Stimulated activated CD8-positive, alpha-beta memory T cell treated with anti-CD3 and anti-CD28 coated beads, Interleukin-12 subunit alpha, Interleukin-12 subunit beta, amount 100 ng/mL, for 24 hours (primary cell): ENCODE data around the gene LGALS3.

Experiments
- DNase-seq: peaks from one replicate; pipeline ENCODE4 v3.0.0-alpha.2; 2020; ENCODE audit errors: extremely low read depth

Gene LGALS3

DNA sequence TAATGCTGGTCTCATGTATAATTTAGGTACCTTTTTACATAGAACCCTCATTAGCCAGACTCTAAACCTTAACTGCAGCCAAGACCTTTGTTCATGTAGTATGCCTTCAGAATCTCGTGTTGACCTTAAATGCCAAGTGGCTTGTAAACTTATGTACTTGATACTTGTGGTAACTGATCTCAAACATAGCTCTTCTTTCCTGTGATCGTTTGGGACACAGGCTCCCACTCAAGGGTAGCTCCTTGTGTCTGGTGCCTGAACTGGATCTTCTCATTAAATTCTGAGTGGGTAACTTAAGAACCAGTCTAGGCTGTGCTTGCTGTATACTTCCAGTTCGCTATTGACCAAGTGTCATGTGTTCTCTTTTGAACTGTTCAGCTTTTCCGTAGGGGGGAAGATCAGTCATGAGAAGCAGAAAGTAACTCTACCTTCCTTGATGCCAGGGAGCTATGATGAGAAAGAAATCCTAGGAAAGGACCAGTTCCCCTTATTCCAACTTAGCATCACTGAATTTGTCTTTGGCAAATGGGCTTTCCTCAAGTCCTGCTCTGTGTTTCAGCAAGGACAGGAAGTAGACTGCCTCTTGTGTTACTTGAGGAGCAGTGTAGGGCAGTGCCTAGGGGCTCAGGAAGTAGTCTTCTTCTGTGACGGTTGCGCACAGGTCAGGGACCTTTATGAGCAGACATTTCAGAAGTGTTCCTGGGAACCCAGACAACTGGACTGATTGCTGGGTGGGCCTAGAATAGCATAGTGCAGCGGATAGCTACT is 2.5 kb downstream of the LGALS3 start:
- no peak for DNase-seq

DNA sequence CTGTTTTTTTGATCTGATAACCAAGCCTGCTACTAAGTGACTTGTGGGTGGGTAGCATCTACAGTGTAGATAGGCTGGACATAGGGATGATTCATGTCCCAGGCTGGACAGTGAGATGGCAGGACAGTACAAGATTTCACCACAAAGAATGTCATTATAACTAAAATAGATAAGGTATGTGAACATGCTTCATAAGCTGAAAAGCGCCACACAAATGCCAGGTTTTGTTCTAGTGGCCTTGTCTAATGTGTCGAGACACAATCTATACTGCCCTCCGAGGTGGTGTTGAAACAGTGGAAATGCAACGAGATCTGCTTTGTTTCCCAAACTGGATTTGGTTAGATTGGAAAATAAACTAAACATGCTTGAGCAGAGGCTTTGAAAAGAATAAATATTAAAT is 4.4 kb downstream of the LGALS3 start:
- no peak for DNase-seq

DNA sequence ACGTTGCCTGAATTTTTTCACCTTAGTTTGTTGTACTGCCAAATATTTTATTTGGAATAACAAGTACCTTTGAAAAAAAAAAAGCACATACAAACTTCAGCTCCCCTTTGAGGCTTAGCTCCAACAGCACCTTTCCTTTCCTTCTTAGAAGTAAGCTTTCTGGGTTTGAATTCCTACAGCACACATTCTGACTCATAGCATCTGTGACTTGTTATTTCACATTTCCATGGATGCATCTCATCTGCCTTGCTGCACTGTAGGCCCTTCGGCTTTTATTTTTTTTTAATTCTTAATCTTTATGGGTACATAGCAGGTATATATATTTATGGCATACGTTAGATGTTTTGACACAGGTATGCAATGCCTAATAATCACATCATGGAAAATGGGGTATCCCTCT is 7.2 kb downstream of the LGALS3 start:
- DNase-seq = no peak

DNA sequence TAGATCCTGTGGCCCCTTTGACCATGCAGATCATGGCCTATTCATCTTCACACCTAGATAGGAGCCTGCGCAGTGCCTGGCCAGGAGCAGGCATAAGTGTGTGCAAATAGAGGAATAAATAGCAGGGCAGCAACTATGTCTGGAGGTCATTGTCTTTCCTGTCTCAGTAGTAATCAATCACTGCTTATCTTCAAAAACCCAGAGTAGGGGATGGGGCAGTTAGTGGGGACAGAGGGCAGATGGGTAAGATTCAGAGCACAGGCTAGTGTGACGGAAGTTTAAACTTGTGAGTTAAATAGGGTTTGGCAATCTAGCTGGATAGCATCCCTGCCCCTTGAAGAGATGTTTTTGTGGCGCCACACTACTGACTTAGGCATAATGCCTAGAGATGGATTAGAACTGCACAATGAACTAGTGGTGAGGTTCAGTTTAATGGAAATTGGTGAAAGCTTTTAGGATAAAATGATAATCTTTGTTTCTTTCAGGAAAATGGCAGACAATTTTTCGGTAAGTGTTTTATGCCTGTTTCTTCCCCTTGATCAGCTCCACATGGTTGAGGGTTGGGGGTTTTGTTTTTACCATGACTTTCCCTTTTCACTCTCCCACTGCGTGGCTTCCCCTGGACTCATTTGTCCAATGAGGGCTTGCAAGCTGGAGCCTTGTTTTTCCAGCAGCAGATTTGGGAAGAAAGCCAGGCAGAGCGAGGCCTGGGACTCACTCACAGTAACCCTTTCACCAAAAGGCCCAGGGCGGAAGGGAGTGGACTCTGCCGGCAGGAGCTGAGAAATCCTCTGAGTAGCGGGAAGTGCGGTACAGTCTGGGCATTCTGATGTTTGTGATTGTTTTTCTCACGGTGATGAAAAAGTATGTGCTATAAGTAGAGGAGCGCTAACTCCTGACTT is 8.1 kb downstream of the LGALS3 start:
- no peak for DNase-seq

DNA sequence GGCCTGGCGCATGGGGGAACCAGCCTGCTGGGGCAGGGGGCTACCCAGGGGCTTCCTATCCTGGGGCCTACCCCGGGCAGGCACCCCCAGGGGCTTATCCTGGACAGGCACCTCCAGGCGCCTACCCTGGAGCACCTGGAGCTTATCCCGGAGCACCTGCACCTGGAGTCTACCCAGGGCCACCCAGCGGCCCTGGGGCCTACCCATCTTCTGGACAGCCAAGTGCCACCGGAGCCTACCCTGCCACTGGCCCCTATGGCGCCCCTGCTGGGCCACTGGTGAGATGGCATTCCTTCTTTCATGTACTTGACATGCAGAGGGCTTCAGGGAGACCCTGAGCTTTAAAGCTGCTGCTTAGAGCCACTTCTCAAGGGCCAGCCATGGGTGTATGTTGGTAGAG is 9.0 kb downstream of the LGALS3 start:
- DNase-seq = no peak

DNA sequence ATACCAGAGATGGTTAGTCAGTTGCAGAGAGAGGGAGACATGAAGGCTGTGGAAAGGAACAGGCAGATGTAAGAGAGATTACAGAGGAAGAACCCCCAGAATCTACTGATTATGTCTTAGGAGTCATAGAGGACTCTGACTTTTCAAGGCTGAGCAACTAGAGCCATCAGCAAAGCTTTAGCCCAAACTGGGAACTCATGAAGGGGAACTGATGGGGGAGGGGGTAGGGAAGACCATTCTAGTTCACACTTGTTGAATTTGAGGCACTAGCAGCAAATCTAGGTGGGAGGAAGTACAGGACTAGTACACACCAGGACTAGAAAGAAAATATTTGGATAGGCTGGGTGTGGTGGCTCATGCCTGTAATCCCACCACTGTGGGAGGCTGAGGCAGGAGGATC is 10.1 kb downstream of the LGALS3 start:
- no peak for DNase-seq

DNA sequence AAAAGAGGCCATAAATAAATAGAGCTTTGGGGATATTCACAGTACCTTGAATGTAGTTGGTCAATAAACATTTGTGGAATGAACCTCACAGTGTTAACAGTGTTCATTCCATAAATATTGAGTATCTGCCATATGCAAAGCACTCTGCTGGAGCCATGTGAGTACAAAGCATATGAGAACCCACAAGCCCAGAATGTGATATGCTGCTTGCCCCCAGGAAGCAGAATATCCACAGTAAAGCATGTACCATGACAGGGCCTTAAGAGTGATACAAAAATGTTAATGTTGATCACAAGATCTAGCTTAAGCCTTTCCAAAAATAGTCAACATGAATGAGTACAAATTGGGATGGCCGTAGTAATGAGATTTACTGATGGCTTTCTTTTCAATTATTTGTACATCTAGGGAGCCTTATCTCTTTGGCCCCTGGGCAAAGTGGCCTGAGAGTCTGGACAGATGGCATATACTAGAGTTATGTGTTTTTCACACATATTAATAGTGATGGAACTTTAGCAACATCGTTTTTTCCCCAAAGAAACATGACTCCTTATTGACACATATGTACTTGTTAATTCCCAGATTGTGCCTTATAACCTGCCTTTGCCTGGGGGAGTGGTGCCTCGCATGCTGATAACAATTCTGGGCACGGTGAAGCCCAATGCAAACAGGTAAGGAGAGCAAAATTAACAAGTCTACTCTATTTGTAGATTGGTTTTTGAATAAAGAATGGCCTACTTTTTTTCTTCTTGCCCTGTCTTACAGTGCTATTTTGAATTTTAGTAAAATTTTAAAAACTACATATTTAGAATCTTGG is 10.9 kb downstream of the LGALS3 start:
- no peak for DNase-seq

DNA sequence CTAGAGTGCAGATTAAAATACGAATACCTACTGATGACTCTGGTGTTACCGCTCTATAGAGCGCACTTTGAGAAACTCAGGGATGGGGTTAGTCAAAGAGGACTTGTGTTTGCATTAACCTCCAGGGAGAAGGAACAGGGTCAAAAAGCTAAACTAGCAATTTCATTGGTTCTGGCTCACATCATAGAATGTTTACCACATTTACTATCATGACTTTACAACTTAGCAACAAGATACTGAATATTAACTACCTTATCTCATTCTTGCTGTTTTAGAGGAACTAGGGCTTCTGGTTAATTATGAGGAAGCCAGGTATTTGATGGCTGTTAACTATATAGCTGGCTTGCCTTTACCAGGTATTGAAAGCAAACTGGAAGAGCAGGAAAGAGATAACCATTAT is 12.8 kb downstream of the LGALS3 start:
- no peak for DNase-seq

DNA sequence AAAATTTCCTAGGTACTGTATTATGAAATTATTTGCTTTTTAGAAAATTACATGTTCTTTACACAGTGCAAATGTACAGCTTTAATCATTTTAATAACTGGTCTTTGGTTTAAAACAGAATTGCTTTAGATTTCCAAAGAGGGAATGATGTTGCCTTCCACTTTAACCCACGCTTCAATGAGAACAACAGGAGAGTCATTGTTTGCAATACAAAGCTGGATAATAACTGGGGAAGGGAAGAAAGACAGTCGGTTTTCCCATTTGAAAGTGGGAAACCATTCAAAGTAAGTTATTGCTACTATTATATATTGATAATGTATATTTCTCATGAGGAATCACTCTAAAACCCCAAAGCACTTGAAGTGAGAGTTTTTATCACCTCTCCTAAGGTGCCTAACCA is 13.4 kb downstream of the LGALS3 start:
- no peak for DNase-seq

DNA sequence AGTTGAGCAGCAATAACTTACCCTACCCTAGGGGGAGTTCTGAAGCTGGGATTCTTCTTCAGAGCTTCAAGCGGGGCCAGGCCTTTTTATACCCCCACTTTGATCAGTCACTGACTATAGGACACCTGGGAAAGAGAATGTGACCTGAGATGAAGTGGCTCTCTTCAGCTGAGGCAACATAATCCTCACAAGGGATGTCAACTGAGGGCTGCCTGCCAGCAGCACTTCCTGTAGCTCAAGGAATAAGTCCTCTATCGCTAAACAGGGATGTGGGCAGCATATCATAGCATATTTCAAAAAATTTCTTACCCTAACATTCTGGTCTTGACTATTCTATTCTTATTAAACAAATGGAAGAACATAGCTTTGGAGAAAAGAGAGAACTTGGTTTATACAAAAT is 17.4 kb downstream of the LGALS3 start:
- DNase-seq = no peak

DNA sequence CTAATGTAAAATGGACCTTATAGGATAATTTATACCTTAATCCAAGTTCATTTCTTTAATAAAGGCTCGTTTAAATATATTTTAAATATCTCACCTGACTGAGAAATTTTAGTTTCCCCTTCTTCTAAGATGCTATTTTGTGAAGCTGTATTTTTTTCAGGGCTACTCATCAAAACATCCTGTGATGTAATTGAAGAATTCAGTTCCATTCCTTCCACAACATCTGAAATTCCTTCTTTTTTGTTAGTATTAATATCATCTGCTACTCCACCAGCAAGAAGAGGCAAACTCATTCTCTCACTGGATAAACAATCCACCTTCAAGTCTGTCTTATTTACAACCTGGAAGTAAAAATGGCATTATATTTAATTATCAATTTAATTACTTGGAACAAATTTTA is 22.5 kb downstream of the LGALS3 start:
- no peak for DNase-seq

DNA sequence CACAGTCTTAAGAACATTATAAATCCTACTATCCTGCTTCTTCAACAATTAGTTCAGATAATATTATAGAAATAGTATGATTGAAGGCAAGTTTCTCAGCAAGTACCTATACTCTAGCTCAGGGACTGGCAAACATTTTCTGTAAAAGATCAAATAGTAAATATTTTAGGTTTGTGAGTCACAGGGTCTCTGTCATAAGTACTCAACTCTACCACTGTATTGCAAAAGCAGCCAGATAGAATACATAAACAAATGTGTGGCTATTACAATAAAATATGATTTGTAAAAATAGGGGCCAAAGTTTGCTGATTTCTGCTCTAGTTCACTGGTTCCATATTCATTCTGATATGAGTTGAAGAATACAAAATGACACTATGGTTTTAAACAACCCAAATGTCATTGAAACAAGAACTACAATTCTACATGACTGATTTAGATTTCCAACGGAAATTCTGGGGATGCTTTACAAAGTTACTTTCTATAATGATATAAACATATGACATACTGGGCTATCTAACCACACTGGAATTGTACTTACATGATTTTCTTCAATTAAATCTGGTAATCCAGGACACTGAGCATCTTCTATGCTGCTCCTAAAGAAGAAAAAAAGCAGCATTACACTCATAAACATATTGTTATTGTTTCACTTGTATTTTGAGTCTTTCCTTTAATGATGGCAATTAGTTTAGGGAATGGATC is 23.2 kb downstream of the LGALS3 start:
- no peak for DNase-seq

DNA sequence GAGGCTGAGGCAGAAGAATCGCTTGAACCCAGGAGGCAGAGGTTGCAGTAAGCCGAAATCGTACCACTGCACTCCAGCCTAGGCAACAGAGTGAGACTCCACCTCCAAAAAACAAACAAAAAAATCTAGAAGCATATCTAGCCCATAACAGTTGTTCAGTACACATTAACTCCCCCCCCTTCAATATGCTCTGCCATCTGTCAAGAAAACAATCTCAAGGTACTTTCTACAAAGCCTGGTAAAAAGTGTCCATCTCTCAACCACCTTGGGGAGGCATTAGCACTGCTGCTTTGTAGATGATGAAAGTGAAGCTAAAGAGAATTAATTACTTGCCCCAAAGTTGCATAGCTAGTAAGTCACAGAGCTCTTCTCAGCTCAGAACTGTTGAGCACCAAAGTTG is 24.9 kb downstream of the LGALS3 start:
- DNase-seq = no peak

DNA sequence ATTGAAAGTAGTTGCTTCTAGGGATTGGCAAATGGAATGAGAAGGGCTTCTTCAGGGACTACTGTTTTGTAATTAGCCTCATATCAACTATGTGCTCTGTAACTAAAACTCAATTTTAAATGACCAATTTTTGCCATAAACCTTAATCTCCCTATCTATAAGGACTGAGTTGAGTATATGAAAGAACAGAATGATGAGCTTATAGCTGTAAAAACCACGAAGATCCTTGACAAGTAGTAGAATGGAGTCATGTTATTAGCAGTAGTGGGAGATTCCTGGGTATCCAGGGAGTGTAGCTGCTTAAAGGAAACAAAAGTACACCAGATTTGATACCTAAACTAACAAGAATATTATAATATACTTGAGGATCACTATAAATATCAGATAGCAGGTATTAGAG is 28.0 kb downstream of the LGALS3 start:
- DNase-seq = no peak

DNA sequence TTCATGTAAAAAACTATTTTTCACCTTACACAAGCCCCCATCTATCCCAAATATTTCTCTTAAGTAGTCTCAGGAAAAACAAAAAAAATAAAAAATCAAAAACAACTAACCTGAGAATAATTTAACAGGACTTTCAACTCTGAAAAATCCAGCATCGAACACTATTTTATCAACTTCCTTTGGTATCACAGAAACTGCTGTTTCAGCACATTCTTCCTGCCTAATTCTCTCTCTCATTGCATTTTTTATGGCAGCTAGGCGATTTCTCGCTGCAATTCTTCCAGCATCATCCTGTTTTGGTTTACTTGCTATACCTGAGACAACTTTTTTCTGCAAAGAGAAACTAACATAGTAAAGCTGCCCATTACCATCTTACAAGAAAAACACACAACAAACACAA is 29.4 kb downstream of the LGALS3 start:
- no peak for DNase-seq

DNA sequence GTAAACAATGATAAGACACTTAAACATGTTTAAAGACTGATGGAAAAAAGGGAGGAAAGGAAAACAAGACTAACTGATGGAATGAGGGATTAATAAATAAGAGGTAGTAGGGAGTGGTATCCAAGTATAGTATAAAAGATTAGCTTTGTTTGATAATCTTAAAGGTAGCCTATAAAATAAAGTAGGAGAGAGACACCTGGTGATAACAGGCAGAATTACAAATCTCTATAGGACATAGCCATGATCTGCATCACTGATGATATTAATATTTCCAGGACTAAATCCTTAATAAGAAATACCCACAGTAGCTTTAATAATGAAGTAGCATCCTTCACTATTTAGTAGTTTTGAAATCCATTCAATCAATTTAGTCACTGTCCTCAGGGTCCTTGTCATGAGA is 31.9 kb downstream of the LGALS3 start:
- DNase-seq = no peak

DNA sequence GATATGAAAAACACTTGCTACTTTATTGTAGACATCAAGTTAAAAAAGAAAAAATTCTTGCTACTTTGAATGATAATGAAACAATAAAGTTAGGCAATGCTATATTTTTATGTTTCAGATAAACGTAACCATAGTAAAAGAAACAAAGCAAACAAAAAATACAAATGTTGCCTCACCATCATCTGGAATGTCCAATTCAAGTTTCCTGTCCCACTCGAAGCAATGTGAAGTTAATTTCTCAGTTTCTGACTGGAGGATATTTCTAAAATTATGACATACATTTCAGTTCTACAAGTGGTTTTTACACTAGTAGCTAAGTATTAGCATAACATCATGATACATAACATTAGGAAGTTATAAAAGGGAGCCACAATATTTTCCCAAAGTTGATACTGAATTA is 41.5 kb downstream of the LGALS3 start:
- DNase-seq = no peak

DNA sequence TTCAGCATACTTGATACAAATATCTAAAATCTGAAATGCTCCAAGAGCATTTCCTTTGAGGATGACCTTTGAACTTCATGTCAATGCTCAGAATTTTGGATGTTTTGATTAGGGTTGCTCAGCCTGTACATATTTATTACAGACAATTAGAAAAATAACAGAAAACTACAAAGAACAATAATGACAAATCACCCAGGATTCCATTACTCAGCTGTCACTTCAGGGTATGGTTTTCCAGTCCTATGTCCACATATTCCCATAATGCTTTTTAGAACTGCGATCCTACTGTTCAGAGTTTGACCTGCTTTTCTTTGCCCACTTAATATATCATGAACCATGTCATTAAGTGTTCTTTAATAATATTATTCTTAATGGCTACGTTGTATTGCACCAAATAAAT is 51.0 kb downstream of the LGALS3 start:
- no peak for DNase-seq

DNA sequence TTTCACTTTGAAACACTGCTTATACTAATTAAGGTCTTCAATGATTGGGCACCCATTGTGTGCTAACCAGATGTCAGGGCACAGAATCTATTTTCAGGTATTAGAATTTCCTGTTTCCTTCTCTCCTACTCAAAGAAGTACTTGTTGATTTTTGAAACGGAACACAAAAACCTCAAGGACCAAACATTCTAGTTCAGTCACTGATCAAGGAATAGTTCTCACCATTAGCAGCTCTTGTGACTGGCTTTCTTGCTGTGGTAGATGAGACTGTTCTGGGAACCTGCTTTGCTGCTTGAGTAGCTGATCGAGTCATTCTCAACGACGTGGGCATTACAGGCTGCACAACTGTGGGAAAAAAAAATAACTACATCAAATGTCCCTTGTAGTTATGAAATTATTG is 51.4 kb downstream of the LGALS3 start:
- DNase-seq = no peak

DNA sequence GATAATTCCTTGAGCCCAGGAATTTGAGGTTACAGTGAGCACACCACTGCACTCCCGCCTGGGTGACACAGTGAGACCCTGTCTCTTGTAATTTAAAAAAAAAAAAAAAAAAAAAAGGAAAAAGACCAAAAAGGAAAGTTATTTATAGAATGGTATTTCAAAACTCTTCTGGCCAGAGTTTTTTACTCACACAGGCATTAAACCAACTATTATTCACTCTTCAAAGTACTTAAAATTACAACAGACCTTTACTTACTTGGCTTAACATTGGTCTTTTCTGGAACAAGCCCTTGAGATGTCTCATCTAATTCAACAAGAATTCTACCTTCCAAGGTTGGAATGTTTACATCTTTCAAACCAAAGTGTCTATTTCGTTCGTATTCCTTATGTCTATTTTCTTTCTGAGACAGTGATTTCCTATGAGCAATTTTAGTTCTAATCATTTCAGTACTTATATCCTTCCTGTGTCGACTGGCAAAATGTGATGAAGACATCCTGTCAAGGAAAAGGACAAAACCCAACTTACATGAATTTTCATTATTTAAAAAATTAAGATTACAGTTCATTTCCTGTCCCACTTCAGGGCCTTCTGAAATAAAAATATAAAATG is 59.7 kb downstream of the LGALS3 start:
- no peak for DNase-seq

DNA sequence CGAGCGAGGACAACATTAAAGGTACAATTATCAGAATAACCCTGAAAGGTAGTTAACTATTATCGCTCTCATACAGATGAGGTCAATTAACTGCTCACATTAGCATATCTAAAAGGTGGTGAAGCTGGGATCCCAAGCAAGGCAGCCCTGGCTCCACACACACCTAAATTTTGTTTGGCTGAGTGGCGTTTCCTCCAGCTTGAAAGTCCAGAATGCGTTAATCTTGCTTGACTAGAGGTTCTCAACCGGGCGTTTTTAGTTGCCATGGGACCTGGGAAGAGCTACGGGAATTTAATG is 61.8 kb downstream of the LGALS3 start:
- DNase-seq = no peak
